Prostate gland (tissue), 2 donors: ENCODE results near the gene GOLGA1. TPM values are rescaled to one million over a fixed set of nuclear protein-coding genes. Genes with fewer than 3 reads are reported as not detected.

Experiments
- DNase-seq: peaks from one replicate; pipeline ENCODE4 v3.0.0-alpha.2; 2019; ENCODE audit warnings: low spot score
- H3K27ac ChIP-seq, 2 donors: fragments of 200-600 bp; sonication (generic); 2 replicates each; pipeline ENCODE4 v1.5.1; 2017 to 2019
- H3K27me3 ChIP-seq: fragments of 200-600 bp; sonication (generic); replicated peaks from 2 replicates; pipeline ENCODE4 v1.5.1; 2019; ENCODE audit not compliant: insufficient read depth
- H3K36me3 ChIP-seq, 2 donors: fragments of 200-600 bp; sonication (generic); 1 replicate in 1 of 2; 2 replicates in 1 of 2; pipeline versions ENCODE4 v1.5.1 to v1.8.1; 2017 to 2019
- H3K4me1 ChIP-seq: fragments of 200-600 bp; sonication (generic); replicated peaks from 2 replicates; pipeline ENCODE4 v1.5.1; 2019
- H3K4me3 ChIP-seq, 2 donors: fragments of 200-600 bp; sonication (generic); 2 replicates each; pipeline ENCODE4 v1.5.1; 2017 to 2019
- H3K9me3 ChIP-seq: fragments of 200-600 bp; sonication (generic); 2 replicates; pipeline ENCODE4 v1.5.1; 2017
- CTCF ChIP-seq, 4 experiments: fragments of 200-600 bp in 2 of 4; fragments of 450-650 bp in 2 of 4; sonication (generic) in 2 of 4; IDR thresholded peaks; 1 replicate in 3 of 4; 2 replicates in 1 of 4; pipeline ENCODE4 v1.5.1; 2016 to 2019; ENCODE audit warnings: antibody characterized with exemption in 4 of 4, mild to moderate bottlenecking in 2 of 4, moderate library complexity in 2 of 4
- POLR2A ChIP-seq: fragments of 450-650 bp; IDR thresholded peaks from one replicate; pipeline ENCODE4 v1.6.1; 2016; ENCODE audit warnings: antibody characterized with exemption, mild to moderate bottlenecking
- POLR2AphosphoS5 ChIP-seq: sonication (generic); formaldehyde crosslinking; IDR thresholded peaks from one replicate; pipeline ENCODE4 v1.6.1; 2017; ENCODE audit warnings: antibody characterized with exemption
- WGBS: methylation state at CpG from one replicate; pipeline ENCODE4 v1.1.5; 2018; 5-methylcytosine and 5-hydroxymethylcytosine counted together
- intact Hi-C: fragments of 100-400 bp; cut with DNase I; formaldehyde crosslinking; loops from one replicate; pipeline ENCODE4 v1.14.2; 2022
- total RNA-seq, 2 donors: library from RNA; depleted of rRNA; stranded (reverse); fragments of >200 nt; gene quantifications; one replicate each; pipeline ENCODE4 v1.1.0, GENCODE V29; 2016

The GOLGA1 gene
- total RNA-seq, 2 donors from 2014 or later, result 12.5 to 28.3 TPM

- Histone ChIP-seq H3K27ac (peak overlapping the region; percentile 67 to 84), H3K27me3 (no peaks in the 10 kb centered on the region), H3K4me3 (peak overlapping the region; percentile 71 to 81), H3K9me3 (no peaks in the 10 kb centered on the region), H3K36me3 (peaks cover 8 to 20% of the 10 kb centered on the region in 2 donors), H3K4me1 (peaks cover 9% of the 10 kb centered on the region)
- TF ChIP-seq POLR2AphosphoS5 (no peak), POLR2A (no peak), CTCF (IDR thresholded peaks at IDR 0.05) (no peak)
- intact Hi-C loops, result loop anchor here (5.0 to 10.0 kb wide), 2 partner anchors 84 to 282 kb away; partner anchors contain the start of genes GOLGA1 and SCAI
- WGBS, result 9% methylated on average over 12 of the region's 12 CpGs
- DNase-seq, result no peak
Measured at GRCh38 chr9:124860582-124861341, 80.1 kb downstream of the GOLGA1 start.

DNA sequence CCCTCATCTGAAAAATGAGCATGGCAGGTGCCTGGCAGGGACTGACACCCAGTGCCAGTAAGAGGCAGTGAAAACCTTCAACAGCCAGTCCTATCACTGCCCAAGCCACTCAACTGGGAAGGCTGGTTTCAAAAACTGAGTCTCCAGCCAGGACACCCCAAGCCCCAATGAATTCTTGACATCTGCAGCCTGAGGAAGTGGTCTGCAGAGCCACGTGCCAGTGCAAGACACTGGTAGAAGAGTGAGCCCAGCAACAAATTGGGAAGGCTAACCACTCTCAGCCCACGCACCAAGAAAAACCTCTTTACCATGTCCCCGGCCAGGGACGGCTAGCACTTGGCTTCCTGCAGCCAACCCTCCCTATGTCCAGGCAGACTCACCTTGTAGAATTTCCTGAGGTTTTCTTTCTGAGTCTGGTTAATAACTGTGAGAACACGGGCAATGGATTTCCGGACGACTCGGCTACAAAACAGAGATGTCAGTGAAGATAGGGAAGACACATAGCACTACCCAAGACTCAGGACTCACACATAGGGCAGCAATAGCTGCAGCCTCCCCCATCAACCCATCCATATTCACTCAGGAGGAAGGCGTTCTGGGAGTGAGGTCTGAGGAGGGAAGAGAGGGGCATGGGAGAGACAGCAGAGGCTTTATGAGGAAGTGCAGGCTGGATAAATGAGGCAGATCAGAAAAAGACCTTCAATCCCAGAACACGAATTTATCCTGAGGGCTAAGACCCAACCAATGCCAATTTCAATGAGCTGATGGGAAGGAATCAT lies 80.9 kb downstream of the GOLGA1 start:
- Histone ChIP-seq H3K36me3 (peaks cover 8 to 20% of the 10 kb centered on the region in 2 donors), H3K27ac (no peak overlapping the region), H3K4me1 (peaks cover 9% of the 10 kb centered on the region), H3K27me3 (no peaks in the 10 kb centered on the region), H3K9me3 (no peaks in the 10 kb centered on the region), H3K4me3 (no peak overlapping the region)
- no peak for TF ChIP-seq POLR2A
- intact Hi-C loops, result loop anchor here (5.0 to 10.0 kb wide), 3 partner anchors 85 to 515 kb away; partner anchors contain the start of genes GOLGA1 and SCAI
- DNase-seq, result no peak
- WGBS, result 42% methylated on average over 10 of the region's 10 CpGs

DNA sequence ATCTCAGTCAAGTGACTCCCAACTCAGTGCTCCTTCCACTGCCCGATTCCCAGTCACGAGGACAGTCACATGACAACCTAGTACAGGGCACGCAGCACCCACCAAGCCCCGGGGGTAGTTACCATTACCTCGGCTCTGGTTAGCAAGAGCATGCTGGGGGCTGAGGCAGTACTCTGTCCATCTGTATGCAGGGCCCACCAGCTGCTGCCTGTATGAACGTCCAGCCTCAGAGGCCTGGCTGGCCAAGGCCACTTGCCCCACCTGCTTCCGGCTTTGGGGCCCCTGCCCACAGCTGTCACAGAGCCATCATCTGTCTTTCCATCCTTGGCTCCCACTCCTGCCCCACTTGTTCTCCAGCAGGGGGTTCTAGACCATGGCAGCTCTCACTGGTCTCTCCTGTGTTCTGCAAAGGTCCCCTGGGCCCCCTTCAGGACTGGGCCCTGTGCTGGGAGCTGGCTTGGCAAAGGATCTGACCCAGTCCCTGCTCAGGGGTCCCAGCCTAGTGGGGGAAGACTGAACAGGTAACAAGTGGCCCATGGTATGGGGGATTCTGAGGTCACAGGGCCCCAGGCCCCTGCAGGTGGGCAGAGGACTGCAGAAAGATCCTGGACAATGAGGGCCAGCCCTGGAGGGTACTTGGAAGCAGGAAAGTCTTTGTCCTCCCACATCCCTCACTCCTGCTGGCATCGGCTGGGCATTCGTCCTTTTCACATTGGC lies 82.4 kb downstream of the GOLGA1 start:
- intact Hi-C loops, result loop anchor here (10.0 kb wide), 1 partner anchor 516 kb away; no protein-coding TSS in a partner anchor
- peaks cover 8 to 20% of the 10 kb centered on the region in 2 donors for H3K36me3 ChIP-seq
- no peak overlapping the region for H3K4me3 ChIP-seq
- no peaks in the 10 kb centered on the region for H3K9me3 ChIP-seq
- WGBS, result 73% methylated on average over 9 of the region's 9 CpGs
- TF ChIP-seq CTCF (IDR thresholded peaks at IDR 0.05) (no peak), POLR2AphosphoS5 (no peak), POLR2A (no peak)
- peaks cover 9% of the 10 kb centered on the region for H3K4me1 ChIP-seq
- DNase-seq, result no peak
- no peaks in the 10 kb centered on the region for H3K27me3 ChIP-seq
- no peak overlapping the region for H3K27ac ChIP-seq

- Histone ChIP-seq H3K4me1 (peaks cover 11% of the 10 kb centered on the region), H3K4me3 (no peak overlapping the region), H3K36me3 (peaks cover 8 to 20% of the 10 kb centered on the region in 2 donors), H3K9me3 (no peaks in the 10 kb centered on the region), H3K27ac (no peak overlapping the region), H3K27me3 (no peaks in the 10 kb centered on the region)
- WGBS, result 79% methylated on average over 24 of the region's 24 CpGs
- intact Hi-C loops, result loop anchor here (10.0 kb wide), 1 partner anchor 517 kb away; no protein-coding TSS in a partner anchor
- no peak for DNase-seq
- no peak for TF ChIP-seq POLR2A
- no peak for TF ChIP-seq POLR2AphosphoS5
- TF ChIP-seq CTCF (IDR thresholded peaks at IDR 0.05), result no peak
Measured at GRCh38 chr9:124857533-124858162, 83.2 kb downstream of the GOLGA1 start.
